ENCODE results near the gene PXDC1.
"Not testable (repeated sequence)": the region's sequence is repeated elsewhere in the genome, so short reads cannot be mapped to it uniquely, and the experiment has no call there.

Gene PXDC1

DNA sequence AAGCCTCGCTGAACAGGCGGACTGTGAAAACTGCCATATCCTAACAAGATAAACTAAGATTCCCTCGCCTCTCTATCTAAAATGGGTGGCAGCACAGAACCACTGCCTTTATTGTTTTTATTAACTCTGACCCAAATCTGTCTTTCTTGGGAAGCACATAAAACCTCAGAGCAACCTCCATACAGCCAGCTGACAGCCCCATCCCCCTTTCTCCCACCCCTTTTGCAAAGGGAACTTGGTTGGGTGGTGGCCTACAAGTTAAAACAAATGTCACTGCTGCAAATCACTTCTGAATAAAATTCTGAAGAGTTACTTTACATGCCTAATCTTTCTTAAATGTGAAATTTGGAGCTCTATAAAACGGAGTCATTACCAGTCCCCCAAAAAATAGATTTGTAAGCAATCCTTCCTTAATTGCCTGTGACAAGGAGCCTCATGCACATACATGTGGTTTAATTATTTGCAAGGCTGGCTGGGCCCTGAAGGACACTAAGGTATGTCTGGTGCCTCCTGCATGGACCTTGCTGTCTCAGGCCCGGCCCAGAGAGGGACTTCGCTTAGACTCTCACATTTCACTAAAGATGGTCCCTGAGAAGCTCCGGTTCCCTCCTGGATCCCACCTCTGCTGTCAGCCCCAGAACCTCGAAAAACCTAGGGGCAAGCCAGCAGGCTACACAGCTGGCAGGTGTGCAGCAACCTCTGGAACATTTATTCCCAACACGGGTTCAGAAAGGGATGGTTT lies 21.7 kb downstream of the PXDC1 start:
- no peak for DNase-seq

DNA sequence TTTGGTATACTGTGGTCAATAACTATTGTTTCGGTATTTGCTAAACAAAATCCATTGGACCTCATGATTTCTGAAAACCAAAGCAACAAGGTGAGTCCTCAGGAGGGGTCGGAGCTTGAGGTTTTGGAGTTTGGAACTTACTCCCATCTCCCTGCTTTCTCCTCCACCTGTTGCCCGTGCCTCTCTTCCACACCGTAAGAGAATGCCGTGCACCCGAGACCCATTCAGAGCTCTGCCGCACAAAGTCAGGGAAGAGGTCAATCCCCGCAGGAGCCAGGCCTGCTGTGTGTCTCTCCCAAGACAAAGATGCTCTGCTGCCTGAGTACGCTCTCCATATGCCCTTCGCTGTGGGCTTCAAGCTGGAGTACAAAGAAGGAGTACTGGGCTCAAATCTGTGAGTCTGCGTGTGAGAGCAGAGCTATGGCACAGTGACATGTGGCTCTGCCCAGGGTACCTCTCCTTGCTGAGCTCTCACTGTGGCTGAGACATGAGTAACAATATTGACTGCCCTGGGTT lies 23.9 kb downstream of the PXDC1 start:
- DNase-seq = no peak

DNA sequence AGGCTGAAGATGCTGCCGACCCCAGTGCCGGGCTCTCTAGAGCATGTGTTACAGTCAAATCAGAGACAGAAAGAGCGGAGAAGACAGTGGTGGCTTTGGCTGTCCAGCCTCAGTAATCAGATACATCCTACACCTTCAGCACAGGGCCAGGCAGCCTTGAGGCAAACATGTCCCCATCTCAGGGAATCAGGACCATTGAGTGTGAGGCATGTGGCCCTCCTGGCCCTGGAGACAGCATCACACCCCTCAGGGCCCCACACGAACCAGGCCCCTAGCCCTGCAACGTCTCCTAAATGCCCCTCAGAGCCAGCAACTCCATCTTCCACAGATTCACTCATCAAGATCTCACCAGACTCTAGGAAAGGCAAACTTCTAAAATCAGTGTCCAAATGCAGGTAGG lies 24.5 kb downstream of the PXDC1 start:
- no peak for DNase-seq

DNA sequence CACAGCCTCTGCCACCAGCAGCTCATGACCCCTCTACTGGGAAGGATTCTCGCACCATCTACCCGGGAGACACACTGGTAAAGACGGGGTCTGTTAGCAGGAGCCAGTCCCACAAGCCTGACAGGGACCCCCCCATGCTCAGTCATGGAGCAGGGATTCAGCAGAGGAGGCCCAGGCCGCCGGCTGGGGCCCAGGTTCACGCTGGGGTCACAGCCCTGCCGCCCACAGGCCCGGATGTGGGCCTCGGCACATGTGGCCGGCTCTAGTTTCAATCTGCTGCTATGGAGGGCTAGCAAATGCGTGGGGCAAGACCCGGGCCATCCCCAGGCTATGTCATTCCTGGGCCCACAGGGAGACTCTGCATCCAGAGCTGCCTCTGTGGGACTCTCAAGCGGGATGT lies 25.1 kb downstream of the PXDC1 start:
- DNase-seq = no peak

DNA sequence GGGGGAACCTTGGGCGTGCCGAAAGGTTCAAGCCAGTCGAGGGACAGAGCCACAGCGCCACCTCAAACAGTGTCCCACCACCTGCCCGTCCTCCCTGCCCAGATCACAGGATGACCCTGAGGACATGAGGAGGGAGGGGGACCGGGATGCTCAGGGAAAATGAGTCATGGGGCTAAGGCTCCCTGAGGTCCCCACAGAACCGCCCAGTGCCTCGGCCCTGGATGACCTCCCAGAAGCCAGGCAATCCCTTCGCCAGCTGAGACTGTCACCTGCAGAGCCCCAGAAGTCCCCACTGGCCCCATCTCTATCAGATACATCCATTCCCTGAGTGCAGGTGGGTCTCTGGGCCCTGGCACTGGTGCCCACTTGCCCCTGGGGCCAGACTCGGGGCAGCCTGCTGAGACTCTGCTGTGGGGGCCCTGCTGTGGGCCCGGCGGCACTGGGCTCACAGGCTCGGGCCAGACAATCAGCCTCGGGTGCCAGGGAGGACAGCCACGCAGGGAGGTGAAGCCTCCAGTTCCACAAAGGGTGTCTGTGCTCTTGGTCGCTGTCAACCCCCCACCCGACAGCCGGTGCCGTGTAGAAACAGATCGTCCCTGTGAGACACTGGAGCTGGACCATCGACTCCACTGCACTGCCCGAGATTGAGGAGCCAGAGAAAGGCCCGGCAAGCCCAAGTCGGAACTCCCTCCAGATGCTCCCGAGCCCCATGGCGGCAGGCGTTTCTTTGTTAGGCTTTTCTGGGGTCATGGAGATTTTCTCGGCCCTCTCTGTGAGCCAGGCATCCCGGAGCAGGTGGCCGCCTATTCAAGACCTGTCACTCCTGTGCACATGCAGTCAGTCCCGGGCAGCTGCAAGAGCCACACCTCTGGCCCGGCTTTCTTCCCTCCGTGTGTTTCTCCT lies 26.1 kb downstream of the PXDC1 start:
- no peak for DNase-seq

DNA sequence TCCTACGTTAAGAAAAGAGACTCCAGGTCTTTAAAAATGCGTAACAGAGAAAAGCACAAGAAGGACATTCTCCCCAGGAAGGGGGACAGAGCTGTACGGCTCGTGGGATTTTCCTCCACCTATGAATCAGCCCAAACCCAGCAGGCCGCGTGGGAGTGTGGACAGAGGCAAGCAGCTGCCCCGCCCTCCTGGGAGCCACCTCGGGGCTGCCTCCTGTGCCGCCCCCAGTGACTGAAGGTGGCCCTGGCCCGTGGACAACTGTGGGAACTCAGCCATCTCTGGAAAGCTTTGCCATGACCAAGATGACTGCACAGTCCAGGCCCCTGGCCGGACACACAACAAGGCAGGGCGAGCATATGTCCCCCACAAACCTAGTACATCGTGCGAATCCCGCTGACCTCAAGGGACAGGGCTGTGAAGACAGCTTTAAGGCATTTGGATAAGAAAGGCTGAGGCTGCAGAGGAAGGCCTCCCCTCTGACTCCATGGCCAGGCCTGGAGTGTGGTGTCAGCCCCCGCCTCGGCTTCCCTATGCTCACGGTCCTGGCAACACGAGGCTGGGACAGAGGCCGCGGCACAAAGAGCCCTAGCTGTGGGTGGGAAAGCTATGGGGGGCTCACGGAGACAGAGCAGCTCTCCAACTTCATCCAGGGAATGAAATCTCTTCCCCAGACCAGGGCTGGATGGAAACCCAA lies 26.9 kb downstream of the PXDC1 start:
- DNase-seq = no peak

DNA sequence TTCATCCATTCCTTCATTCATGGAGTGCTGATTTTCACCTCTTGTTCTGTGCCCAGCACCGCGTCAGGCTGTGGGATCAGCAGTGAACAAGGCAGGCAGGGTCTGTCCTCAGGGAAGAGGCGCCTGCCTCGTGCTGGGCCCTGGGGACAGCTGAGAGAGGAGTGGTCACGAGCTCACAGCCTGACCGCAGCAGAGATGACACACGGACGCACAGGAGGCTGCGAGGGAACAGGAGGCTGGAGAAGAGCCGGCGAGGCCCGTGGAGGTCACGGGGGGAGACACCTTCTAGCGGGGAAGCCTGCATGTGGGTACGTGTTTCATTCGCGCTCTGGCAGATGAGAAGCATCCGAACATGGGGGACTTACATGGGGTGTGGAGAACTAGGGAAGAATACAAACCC lies 27.5 kb downstream of the PXDC1 start:
- DNase-seq = no peak

DNA sequence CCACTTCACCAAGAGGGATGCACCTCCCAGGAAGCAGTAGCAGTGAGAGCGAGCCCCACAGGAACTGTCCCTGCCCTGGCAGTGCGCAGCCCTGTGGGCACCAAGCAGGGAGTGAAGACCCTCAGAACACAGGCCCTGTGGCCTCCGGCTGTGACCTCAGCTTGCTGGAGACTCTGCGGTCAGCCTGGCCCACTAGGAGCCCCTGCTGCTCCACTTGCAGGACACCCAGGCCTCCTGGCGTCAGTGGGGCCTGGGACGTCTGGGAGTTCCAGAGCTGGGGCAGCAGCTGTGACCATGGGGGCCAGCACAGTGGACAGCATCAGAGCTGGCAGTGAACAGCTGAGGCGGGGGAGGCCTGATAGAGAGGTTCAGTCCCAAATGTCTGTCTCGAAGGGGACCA lies 28.3 kb downstream of the PXDC1 start:
- no peak for DNase-seq

DNA sequence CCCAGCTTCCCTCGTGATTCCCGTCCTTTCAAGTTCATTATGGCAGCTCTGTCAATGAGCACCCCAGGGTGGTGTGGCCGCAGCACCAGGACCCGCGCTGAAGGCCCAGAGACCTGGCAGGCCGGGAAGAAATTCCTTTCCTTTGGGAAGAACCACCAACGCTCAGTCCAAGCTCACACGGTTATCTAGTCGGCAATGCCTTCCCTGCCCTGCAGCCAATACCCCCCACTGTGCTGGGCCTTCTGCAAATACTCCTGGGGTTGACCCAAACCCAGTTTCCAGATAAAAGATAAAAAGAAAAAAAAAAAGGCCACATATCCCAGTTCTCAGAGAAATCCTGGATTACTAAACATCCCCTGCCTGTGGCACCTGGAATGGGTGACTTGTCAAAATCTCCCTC lies 28.7 kb downstream of the PXDC1 start:
- no peak for DNase-seq

DNA sequence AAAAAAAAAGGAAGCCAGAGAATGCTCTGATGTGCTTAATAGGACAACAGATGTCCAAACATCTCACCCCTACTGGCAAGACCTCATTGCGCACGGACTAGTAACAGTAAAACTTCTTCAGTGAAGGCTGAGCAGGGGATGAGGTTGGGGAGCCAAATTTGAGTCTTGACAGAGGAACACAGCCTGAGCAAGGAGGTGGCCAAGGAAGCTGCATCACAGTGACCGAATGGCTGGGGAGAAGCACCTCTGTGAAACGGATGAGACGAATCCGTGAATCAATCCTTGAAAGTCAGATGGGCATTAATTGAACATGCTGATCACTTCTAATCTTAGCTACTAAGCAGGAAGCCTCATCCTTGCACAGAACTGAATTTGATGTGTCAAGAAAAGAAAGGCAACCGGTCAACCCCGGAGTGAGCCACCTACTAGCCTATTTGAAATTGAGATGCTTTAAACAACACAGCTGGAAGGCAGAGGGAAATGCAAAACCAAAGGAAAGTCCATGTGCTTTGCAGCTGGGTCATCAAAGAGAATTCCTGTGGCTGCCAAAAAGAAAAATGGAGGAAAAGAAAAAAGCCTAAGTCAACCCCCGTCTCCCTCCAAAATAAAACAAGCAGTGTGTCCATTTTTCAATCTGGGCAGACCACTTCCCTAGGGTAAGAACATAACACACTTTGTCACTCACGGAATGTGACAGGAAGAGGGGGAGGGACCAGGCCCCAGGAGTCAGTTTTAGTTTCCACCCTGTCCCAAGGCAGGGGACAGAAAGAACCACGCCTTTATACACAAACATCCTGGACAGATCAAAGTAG lies 29.5 kb downstream of the PXDC1 start:
- DNase-seq = no peak

DNA sequence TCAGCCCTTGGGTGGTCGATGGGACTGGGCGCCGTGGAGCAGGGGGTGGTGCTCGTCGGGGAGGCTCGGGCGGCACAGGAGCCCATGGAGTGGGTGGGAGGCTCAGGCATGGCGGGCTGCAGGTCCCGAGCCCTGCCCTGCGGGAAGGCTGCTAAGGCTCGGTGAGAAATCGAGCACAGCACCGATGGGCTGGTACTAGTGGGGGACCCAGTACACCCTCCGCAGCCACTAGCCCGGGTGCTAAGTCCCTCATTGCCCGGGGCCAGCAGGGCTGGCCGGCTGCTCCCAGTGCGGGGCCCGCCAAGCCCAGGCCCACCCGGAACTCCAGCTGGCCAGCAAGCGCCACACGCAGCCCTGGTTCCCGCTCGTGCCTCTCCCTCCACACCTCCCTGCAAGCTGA lies 30.7 kb downstream of the PXDC1 start:
- DNase-seq = not testable (repeated sequence)

DNA sequence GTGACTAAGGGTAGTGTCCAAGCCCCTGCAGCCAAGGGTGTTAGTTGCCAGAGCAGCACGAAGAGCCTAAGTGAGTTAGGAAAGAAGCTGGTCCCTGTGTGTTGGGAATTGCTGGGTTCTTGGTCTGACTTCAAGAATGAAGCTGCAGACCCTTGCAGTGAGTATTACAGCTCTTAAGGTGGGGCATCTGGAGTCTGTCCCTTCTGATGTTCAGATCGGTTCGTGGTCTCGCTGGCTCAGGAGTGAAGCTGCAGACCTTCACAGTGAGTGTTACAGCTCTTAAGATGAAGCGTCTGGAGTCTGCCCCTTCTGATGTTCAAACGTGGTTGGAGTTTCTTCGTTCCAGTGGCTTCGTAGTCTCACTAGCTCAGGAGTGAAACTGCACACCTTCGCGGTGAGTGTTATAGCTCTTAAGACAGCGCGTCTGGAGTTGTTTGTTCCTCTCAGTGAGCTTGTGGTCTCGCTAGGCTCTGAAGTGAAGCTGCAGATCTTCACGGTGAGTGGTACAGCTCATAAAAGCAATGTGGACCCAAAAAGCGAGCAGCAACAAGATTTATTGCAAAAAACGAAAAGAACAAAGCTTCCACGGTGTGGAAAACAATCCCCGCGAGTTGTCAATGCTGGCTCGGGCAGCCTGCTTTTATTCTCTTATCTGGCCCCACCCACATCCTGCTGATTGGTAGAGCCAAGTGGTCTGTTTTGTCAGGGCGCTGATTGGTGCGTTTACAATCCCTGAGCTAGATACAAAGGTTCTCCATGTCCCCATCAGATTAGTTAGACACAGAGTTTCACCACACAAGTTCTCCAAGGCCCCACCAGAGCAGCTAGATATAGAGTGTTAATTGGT lies 31.8 kb downstream of the PXDC1 start:
- no peak for DNase-seq

DNA sequence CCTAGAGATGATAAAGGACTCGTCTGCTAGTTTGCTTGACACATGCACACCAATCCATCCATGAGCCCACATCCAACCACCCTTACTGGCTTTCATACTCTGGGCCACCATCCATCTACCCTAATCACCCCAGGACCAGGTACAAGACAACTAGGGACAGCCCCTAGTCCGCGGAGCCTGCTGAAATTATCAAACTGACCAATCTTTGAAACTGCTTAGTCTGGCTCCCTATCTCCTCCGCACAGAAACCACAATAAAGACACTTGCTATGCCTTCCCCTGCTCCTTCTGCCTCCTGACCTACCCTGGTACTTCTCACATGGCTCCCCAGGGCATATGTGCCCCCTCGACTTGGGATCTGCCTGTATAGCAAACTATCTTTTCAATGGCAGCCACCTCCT lies 33.1 kb downstream of the PXDC1 start:
- no peak for DNase-seq

DNA sequence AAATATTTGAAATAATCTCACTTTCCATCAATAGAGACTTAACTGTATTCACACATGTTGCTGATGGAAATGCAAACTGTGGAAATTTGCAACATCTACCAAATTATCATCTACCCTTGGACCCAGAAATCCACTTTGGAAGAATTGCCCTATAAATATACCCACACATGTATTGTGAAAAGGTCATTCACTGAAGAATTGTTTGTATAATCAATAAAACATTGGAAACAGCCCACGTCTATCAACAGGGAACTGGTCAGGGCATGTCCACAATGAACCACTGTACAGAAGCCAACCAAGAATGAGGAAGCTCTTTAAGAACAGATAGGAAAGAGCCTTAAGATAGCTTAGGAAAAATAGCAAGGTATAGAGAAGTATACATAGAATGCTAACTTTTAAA lies 36.2 kb downstream of the PXDC1 start:
- DNase-seq = no peak

DNA sequence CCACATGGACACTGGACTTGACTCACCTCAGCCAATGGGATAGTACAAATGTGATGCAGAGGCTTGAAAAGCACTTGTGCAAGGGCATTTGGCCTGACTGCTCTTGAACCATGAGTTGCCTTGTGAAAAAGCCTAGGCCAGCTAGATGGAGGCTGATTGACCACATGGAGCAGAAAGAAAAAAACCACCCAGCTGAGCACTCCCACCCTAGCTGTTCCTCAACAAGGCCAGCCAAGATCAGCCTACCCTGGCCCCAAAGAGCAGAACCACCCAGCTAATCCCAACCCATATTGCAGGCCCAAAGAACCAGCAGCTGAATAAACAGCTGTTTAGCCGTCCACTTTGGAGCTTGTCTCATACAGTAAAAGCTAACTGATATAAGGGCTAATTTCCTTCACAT lies 36.7 kb downstream of the PXDC1 start:
- DNase-seq = no peak

DNA sequence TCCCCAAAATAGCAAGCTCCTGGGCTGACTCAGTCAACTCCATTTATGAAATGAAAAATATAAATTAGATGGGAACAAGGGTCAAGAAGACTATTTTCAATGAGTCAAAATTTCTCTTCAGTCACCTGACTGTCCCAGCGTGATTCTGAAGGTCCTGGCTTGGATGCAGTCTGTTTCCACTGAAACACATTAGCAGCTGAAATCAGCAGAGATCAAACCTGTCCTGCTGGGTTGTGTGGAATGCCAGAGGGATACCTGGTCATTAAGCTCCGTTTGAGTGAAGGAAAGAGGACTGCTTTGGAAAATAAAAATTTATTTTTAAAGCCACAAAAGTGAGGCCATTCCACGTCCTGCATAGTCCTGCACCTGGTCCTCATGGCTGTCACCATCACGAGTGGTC lies 37.4 kb downstream of the PXDC1 start:
- no peak for DNase-seq

DNA sequence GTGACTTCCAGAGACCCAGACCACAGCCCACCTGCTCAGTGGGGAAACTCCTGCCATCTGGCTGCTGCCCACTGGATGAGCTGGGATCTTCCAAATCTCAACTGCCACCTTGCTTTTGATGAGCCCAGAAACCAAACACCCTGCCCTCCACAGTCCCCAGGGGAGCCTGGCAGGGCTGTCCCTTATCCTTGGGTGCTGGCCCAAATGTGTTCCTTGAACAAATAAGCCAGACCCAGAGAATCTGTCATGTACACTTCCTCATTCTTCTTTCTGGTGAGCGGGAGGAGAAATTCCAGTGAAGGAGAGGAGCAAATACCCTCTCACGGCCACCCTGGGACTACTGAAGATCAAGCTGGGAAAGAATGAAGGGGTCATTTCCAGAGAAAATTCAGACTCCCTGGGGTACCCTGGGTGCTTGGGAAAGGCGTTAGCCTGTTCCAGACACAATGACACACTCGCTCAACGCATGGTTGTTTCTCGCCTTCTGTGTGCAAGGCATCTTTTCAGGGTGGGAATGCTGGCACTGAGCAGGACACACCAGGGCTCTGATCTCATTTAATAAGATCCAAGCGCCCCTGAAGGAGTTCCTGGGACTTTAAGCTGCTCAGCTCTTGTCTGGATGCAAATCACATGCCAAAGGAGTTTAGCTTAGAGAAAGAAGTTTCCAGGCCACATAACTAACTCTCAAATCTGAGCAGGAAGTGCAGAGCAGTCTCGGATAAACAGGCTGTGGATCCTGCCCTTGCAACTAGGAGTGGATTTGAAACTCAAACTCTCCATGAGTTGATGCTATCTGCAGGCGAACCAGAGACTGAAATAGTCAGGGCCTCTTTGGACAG lies 38.5 kb downstream of the PXDC1 start:
- no peak for DNase-seq

DNA sequence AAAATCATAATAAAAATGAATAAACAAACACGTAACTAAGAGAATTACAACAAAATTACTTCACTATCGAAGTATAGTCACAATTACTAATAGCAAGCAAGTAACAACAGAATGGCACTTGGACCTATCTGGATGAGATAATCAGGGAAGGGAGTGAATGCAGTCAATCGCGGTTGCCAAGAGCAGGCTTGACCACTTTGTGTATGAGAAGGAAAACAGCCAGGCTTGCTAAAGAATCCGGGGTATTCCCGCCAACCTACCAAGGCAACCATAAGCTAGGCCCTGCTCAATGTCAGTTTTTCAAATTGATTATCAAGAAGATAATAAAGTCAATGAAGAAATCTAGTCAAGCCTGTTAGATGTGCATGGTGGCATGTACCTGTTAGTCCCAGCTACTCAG lies 39.7 kb downstream of the PXDC1 start:
- no peak for DNase-seq

DNA sequence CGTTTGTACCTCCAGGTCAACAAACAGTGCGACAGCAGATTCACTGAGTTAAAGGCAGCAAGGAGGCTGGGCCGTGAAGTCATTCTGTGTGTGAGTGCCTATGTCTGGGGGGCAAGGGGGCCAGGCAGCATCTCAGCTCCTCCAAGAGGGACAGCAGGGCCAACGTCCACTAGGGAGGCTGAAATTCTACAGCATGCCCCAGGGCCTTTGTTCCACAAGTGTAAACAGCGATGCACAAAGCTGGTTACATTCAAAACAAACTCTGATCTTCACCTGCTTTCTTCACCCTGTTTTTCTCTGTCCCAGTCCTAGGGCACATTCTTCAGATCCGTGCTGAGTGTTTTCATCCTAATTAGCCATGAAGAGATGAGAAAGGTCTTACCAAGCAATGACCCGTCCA lies 41.1 kb downstream of the PXDC1 start:
- DNase-seq = no peak

DNA sequence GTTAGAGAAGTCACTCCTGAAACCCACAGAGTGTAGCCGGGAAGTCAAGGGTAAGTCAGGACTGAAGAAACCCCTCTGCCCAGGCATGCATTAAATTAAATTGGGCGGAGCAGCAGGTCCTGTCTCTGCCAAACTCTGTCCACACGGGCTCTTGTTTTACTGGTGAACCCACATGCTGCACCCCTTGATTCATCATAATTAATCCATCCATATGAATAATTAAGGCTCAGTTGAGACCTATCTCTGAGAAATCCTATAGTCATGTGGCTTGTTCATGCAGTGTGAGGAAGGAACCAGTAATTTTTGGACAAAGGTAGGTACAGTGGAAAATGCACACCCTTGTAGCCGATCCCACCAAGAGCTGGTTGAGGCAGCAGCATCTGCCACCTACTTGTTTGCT lies 43.0 kb downstream of the PXDC1 start:
- no peak for DNase-seq

All from HCEC 1CT (cell line).